Endothelial cell of umbilical vein (primary cell): ENCODE data around the gene DIP2B.

Experiments used
- CTCF ChIP-seq, 2 donors: IDR thresholded peaks; 1 replicate in 1 of 2; 2 replicates in 1 of 2; pipeline ENCODE4 v1.5.1; 2011; ENCODE audit warnings: low read length in 2 of 2, mild to moderate bottlenecking in 2 of 2, moderate library complexity in 2 of 2, control low read depth in 1 of 2, inconsistent platforms in 1 of 2, low read depth in 1 of 2; ENCODE audit not compliant: insufficient read depth in 1 of 2; ENCODE audit errors: extremely low read depth in 1 of 2
- POLR2A ChIP-seq: IDR thresholded peaks from 2 replicates; pipeline ENCODE4 v1.6.1; 2012; ENCODE audit warnings: low read depth, mild to moderate bottlenecking, control low read depth, low read length

GRCh38 chr12:50467439-50467838 lies 37.3 kb upstream of the DIP2B start:
- TF ChIP-seq POLR2A (no peak), CTCF (IDR thresholded peaks at IDR 0.05; ENCODE audit: extremely low read depth in 1 of 2, insufficient read depth in 1 of 2, low read depth in 1 of 2, low read length in 2 of 2) (no peak)
